Left hindlimb (tissue), 1 donor: ENCODE results near the gene H6PD.

Experiments
- DNase-seq: peaks from one replicate; pipeline ENCODE4 v3.0.0-alpha.2; 2018

Gene H6PD

GRCh38 chr1:9234223-9235095 is at the start of gene H6PD:
H6PD (plus strand) TSS chr1:9234774; CDS start chr1:9244935, 10,161 bp downstream.
- peak; percentile 87 for DNase-seq

- no peak for DNase-seq
These were observed 48.3 kb upstream of the H6PD start for GRCh38 chr1:9186082-9186859.

GRCh38 chr1:9187004-9187403 is 47.6 kb upstream of the H6PD start:
- no peak for DNase-seq

- no peak for DNase-seq
These were observed 44.3 kb upstream of the H6PD start for GRCh38 chr1:9190234-9190633.

- no peak for DNase-seq
These were observed 43.3 kb upstream of the H6PD start for GRCh38 chr1:9191231-9191630.

- no peak for DNase-seq
These were observed 41.9 kb upstream of the H6PD start for GRCh38 chr1:9192578-9193232.

GRCh38 chr1:9193233-9193625 is 41.3 kb upstream of the H6PD start:
- DNase-seq = no peak

GRCh38 chr1:9194024-9194423 is 40.5 kb upstream of the H6PD start:
- DNase-seq = no peak

- no peak for DNase-seq
These were observed 38.9 kb upstream of the H6PD start for GRCh38 chr1:9195651-9196050.

- DNase-seq = peak; percentile 67
These were observed 38.2 kb upstream of the H6PD start for GRCh38 chr1:9196129-9197040.

GRCh38 chr1:9197186-9198099 is 37.1 kb upstream of the H6PD start:
- no peak for DNase-seq

GRCh38 chr1:9198538-9199361 is 35.8 kb upstream of the H6PD start:
- DNase-seq = no peak

- DNase-seq = no peak
These were observed 34.1 kb upstream of the H6PD start for GRCh38 chr1:9200441-9200840.

GRCh38 chr1:9201401-9202239 is 33.0 kb upstream of the H6PD start:
- peak; percentile 50 for DNase-seq

- no peak for DNase-seq
These were observed 32.2 kb upstream of the H6PD start for GRCh38 chr1:9202240-9202870.

- no peak for DNase-seq
These were observed 31.0 kb upstream of the H6PD start for GRCh38 chr1:9203511-9203982.

GRCh38 chr1:9204156-9204720 is 30.3 kb upstream of the H6PD start:
- DNase-seq = no peak

- DNase-seq = no peak
These were observed 27.5 kb upstream of the H6PD start for GRCh38 chr1:9207086-9207485.
